GM18519 (cell line): ENCODE results near the gene PCSK2.

Experiments used
- ATAC-seq: cut with Tn5 transposase; IDR thresholded peaks from one replicate; pipeline ENCODE4 v1.9.1; 2021; ENCODE audit warnings: mild to moderate bottlenecking, moderate library complexity; ENCODE audit not compliant: unreplicated experiment, low FRiP score

Gene PCSK2

DNA sequence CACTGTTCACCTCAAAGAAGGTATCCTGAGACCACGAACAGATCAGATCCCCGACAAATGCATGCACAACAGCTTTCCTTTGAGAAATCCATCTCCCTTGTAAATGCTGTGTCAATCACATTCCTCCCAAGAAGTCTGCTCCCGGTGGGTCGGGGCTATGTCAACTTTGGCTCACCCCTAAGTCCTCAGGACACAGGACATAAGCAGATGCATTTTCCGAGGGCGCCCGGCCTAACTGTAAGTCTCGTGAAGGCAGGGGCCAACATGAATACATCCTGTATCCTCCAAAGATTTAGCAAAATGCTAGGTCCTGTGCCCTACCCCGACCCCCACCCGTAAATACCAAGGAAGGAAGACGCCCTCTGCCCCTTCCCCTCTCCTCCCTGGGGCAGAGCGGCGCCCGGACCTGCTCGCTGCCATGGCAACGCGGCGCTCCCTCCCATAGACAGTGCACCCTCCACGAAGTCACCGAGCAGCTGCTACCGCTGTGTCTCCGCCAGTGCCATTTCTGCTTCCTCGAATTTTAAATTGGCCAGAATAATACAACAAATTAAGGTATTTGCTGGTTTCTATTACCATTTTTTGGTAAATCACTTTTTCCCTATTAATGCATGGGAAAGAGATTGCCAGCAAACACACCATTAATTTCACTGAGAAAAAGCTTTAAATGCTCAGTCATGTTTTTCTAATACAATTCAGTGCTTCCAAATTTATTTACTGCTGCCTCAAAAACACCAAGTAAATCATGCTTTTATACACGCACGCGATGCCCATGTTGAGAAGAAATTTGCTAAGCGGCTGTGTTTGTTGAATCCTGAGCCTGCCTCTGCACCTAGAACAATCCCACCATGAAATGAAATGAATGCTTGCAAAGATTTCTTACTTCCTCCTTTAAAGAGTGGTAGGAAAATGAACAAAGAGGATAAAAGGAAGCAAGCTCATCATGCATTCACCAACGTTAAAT is 100.6 kb downstream of the PCSK2 start:
- no peak for ATAC-seq

DNA sequence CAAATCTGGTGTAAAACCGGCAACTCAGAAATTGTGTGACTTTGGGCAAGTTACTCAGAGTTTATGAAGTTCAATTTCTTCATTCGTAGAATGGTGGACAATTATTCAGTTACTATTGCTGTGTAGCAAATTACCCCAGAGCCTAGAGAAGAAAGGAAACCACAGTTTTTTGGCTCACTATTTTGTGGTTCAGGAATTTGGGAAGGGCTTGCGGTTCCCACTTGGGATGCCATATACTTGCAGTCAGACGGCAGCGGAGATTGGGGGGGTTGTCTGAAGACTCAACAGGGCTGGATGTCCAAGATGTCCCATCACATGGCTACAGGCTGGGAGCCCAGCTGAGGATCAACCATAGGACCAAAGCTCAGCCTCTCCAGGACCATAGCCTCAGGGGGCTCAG is 108.1 kb downstream of the PCSK2 start:
- ATAC-seq: no peak

DNA sequence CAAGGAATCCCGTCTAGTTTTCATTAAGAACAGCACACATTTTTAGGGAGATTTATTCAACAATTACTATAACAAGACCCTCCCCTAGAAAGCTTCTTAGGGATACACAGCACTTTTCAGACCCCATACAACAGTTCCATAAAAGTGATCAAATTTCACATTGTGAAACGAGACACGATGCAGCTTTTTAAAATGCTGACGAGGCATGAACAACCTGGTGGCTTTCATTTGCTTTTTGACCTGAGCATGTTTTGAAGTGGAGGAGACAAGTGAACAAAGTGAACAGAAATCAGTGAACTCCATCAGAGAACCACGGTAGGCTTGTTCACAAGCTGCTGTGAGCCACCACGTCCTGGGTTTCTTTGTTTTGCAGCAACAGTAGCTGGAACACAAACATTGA is 112.2 kb downstream of the PCSK2 start:
- ATAC-seq: no peak

DNA sequence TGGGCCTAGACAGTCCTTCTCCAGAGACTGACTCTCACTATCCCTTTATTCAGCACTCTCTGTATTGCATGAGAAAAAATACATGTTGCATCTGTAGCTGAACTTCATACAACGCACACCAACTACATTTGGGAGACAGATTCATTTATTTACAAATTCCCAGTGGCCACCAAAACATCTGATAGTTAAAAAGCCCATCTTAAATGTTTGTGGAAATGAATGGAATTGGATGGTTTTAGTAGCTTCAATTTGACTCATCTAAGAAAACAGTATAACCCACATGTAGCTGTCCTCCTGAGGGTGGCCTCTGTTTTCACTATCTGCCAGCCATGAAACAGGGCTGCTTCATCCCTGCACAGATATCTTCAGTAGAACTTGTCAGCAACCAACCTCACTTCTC is 116.3 kb downstream of the PCSK2 start:
- ATAC-seq: no peak

DNA sequence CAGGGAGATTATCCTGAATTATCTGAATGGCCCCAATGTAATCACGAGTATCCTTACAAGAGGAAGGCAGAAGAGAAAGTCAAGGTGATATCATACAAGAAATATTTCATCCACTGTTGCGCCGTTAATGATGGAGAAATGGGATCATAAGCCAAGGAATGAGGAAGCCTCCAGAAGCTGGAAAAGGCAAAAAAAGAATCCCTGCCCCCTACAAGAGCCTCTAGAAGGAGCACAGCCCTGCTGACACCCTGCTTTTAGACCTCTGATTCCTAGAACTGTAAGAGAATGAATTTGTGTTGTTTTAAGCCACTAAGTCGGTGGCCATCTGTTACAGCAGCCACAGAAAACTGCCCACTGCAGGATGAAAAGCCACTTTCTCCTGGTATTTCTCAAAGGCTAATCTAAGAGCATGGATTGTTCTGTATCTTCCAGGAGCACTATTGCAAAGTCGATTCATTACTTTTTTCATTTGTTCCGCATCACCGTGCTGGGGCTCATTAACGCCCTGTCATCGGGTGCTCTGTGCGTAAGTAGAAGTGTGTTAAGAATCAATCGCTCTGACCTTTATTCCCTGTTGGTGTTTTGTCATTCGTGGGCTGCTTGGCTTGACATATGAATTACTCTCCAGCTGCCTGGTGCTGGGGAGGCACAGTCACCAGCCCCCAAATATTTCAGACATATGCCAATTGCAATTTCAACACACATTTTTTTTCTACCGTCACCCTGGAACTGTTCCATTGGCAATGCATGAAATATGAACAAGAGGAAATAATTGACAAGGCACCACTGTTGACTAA is 117.0 kb downstream of the PCSK2 start:
- ATAC-seq: no peak

DNA sequence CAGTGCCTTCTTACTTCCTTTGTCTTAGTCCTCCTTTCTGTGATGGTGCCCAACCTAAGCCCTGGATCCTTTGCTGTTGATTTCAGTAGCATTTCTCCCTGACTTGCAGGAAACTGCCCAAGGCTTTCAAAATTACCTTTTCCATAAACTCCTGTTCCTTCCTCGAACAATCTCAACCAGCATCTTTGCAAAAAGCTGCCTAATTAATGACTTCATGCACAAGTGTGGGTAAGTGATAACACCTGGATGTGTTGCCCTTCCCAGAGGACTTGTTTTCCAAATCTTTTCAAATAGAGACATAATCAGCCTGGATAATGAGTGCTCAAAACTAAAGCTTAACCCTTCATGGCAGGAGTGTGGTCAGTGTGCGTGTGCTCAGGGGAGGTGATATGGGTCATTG is 118.0 kb downstream of the PCSK2 start:
- no peak for ATAC-seq

DNA sequence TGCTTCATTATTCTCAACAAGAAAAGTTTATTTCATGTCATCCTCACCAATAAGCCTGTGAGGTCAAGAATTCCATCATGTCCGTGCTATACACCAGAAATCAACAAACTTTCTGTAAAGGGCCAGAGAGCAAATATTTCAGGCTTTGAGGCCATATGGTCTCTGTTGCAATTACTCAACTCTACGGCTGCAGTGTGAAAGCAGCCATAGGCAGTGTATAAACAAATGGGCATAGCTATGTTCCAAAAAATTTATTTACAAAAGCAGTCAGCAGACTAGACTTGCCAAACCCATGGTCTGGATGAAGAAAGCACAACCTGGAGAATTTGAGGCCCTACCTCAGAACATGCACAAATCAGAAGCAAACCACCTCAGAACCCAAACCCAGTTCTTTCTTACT is 118.5 kb downstream of the PCSK2 start:
- ATAC-seq: no peak

DNA sequence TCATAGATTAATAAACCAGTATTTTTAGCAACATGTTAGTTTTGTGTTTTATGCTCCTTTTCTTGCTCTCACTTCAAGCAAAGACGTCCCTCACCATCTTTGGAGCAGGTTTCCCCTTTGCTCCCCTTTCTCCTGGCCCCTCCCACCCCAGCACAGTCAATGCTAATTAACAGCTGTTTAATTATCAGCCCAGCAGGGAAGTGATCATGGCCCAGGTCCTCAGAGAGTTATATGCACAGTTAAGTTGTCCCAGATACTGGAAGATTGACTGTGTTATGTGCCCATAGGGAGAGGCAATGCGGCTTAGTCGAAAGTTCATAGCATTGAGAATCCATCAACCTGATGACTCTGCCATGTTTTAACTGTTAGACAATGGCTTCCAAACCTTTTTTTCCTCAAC is 123.5 kb downstream of the PCSK2 start:
- ATAC-seq: no peak

DNA sequence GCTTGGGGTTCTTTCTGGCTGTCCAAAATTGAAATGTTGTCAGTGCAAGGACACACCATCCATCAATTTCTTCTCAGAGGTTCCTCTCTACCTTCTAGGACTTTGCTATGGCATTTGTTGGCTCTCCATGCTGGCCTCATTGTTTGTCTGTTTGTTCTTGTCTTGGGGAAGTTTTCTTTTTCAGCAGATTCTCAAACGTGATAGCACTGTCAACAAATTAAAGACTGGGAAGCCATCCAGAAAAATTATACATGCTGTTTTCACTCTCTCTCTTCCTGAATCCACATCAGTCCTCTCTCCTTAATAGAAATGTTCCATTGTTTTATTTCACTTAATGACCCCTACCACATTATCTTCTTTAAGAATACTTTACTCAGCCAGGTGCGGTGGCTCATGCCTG is 130.4 kb downstream of the PCSK2 start:
- no peak for ATAC-seq

DNA sequence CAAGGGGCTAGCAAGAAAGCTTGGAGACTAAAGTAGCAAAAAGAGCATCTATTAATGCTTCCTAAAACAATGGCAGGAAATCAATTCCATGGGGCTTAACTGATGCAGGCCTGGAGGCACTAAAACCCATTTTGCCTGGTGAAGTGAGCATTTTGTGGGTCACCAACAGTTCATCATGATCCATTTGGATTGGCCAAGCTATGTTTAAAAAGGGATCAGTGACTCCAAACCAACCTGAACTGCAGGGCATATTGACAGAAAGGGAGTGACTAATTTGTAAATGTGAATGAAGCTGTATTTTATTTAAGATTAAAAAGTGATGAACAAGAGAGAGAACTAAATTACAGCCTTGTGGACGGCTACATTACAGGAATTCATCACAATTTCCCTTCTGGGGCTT is 132.0 kb downstream of the PCSK2 start:
- ATAC-seq: no peak

DNA sequence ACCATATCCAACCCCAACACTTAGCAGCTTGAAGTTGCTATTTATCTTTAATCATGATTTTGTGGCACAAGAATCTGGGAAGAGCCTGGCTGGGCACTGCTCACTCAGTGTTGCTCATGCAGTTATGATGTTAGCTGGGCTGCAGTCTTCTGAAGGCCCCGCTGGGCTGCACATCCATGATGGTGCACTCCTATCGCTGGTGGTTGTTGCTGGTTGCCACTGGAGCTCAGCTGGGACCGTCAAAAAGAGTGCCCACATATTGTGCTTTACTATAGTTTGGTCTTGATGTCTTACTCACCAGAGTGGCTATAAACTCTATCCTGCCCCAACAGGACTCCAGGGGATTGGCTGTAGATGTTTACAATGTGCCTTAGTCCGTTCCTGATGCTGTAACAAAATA is 137.8 kb downstream of the PCSK2 start:
- no peak for ATAC-seq

DNA sequence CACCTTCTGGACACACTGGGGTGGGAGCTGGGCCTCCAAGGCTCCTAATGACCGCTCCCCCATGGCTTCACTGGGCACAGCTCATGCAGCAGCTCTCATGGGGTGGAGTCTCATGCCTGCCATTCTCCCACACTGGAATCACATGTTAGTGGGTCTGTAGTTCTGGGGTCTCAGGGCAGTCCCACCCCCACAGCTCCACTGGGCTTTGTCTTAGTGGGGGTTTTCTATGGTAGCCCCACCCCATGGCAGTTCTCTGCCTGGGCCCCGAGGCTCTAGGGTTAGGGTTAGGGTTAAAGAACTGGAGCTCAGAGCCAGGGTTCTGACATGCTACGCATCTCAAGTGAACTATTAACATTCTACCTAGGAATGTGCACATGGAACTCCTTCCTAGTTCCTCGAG is 139.0 kb downstream of the PCSK2 start:
- ATAC-seq: no peak

DNA sequence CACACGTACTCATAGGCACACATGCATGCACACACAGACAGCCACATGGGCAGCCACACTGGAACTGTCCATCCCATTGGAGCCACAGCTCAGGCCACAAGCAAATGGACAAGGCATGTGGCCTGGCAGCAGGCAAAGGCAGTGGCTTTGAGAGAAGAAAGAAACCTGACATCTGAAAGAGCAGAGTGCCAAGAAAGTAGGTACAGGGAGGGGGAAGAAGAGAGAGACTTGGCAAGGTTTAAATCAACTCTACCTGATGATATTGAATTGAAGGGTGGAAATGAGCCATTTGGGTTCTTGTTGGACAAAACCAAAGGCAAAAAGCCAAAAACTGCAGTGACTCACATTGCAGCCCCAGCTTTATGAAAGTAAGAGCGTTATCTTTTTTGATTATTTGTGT is 142.7 kb downstream of the PCSK2 start:
- no peak for ATAC-seq

DNA sequence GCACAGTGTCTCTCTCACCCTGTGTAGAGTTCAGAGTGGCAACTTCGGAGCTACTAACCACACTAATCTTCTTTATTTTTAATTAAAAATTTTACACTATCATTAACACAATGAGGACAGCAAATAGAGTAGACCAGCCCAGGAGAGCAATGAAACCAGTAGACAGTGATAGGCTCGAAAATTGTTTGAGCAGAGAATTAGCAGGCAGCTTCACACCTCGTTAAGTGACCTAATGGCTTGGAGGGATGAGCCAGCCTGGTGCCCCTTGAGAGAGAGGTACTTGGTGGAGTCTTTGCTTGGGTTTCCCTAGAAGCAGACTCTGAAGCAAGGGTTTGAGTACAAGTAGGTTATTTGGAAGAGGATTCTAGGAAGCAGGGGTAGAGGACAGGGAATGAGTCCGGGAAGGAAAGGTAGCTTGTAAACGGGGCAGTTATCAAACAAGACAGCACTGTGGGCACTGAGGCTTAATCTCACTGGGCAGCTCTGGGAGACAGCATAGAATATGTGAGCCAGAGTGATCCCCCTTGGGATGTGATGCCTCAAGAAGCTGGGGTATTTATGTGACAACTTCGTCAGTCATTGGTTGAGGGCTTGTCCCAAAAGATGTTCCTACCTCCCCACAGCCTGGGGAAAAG is 146.1 kb downstream of the PCSK2 start:
- no peak for ATAC-seq

DNA sequence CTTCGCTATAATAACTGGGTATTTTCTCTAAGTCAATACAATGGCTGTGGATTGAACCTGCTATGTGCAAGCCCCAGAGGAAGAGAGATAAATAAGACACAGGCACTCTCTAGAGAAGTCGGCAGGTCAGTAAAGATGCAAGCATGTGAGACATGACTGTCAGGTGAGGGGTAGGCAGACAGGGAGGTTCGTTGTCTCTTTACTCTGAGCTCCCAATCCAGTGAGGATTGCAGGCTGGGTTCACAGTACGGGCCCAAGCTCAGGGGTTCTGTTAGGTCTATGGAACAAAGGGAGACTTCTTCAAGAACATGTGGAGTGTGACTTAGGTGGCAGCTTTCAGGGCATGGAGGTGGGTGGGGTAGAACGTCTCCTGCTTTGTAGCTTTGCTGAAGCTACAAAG is 147.2 kb downstream of the PCSK2 start:
- no peak for ATAC-seq

DNA sequence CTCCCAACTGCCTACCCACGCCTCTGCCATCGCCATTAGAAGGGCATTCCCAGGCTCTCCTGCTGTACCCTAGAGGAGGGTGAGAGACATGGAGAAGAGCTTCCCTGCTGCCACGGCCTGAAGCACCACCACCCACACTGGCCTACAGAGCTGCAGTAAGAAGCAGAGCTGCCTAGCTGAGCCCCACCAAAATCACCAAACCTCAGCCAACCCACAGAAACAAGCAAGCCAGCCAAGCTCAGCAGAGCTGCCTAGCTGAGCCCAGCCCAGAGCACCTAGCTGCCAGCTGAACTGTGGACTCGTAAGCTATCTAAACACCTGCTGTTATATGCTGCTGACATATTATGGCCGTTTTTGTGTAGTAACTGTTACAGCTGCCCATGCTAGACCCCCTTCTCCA is 149.2 kb downstream of the PCSK2 start:
- no peak for ATAC-seq

DNA sequence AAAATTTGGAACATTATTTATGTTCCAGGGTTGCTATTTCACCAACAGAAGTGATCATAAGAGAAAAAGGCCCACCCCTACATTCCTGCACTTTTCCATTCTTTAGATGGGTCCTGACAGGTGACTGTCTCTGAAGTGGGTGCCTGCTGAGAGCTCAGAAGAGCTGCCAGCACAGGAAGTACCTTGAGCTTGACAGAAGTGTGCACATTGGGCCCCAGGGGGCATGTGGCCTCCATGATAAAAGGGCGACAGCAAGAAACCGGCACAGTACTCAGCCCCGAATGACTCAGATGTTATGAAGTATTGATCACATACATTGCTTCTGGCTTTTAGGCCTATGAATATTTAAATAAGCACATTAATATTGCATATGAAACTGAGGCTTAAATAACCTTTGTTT is 150.4 kb downstream of the PCSK2 start:
- ATAC-seq: no peak

DNA sequence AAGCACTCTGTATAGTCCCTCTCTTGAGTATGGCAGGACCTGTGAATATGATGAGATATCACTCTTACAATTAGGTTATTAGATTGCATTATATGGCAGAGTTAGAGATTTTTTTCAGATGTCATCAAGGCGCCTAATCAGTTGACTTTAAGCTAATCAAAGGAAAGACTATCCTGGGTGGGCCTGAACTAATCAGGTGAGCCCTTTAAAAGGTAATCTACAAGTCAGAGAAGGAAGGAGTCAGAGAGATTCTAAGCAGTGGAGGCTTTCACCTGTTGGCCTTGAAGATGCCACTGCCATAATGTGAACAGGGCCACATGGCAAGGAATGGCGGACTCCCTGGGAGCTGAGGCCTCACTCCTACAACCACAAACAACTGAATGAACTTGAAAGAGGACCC is 152.8 kb downstream of the PCSK2 start:
- ATAC-seq: no peak

DNA sequence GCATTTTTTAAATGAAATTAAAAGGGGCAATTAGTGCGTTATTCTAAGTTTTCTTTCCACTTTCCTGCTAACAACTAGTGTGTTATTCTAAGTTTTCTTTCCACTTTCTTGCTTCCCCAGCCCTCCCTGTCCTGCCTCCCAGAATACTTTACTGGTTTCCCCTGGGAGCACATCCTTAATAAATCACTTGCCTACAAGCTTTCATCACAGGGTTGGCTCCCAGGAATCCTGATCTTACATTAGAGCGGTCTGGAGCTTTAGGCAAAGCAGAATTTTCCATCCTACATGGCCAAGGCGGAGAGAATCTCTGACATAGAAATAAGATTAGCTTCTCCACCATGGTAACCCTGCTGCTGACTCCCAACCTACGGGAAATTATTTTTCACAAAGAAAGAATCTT is 154.0 kb downstream of the PCSK2 start:
- no peak for ATAC-seq

DNA sequence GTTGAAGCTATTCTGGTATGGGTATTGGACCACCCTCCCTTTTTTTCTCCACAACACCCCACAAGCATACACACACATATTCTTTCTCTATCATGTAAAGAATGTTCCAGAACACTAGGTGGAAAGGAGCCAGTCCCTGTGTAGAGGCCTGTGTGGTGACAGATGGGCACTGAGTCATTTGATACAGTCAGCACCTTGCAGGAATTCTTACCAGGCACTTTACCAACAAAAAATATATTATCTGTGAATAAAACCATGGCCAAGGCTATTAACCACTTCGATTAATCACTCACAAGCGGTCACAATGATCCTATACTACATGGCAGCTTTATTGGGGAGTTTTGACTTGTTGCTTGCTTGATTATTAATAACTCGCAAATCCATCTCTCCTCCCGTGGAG is 154.9 kb downstream of the PCSK2 start:
- ATAC-seq: no peak

DNA sequence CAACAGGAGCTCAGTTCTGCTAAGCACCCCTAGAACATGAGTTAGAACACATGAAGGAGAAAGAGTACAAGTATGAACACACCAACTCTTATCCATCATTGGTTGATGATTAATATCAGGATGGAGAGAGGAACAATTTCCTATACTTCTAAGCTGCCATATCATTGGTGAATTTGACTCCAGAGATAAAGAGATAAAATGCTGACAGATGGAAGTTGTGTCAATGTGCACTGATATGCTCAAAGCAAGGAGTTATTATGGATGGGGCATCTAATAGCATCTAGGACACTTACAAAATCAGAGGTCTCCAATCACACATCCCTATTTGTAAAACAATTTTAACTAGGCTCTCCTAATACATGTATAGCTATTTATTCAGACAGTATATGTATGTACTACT is 159.0 kb downstream of the PCSK2 start:
- no peak for ATAC-seq
